ENCODE measurements around the gene IL23A.

DNA sequence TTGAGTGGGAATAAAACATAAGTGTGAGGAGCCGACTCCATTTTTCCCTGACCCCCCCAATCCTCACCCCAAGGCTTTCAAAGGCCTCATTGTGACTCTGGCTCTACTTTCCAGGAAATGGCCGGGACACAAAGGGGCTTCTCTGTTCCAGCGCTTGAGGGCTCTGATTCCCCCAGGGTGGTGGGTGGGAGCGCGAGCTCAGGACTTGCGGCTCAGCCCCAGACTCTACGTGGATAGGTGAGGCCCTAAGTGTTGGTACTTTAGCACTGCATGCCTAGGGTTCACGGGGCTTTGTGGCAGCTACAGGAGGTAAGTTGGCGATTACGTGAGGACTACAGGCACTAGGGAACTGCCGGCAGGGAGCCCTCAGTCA, 23.4 kb upstream of the IL23A start:
- no peak for TF ChIP-seq SUZ12 (IDR thresholded peaks at IDR 0.05; ENCODE audit: unreplicated experiment)
- TF ChIP-seq SRF (IDR thresholded peaks at IDR 0.05; ENCODE audit: low read depth in 2 of 2, low read length in 2 of 2): no peak
- TF ChIP-seq RAD51 (IDR thresholded peaks at IDR 0.05): no peak
- TF ChIP-seq, protein P1, sequence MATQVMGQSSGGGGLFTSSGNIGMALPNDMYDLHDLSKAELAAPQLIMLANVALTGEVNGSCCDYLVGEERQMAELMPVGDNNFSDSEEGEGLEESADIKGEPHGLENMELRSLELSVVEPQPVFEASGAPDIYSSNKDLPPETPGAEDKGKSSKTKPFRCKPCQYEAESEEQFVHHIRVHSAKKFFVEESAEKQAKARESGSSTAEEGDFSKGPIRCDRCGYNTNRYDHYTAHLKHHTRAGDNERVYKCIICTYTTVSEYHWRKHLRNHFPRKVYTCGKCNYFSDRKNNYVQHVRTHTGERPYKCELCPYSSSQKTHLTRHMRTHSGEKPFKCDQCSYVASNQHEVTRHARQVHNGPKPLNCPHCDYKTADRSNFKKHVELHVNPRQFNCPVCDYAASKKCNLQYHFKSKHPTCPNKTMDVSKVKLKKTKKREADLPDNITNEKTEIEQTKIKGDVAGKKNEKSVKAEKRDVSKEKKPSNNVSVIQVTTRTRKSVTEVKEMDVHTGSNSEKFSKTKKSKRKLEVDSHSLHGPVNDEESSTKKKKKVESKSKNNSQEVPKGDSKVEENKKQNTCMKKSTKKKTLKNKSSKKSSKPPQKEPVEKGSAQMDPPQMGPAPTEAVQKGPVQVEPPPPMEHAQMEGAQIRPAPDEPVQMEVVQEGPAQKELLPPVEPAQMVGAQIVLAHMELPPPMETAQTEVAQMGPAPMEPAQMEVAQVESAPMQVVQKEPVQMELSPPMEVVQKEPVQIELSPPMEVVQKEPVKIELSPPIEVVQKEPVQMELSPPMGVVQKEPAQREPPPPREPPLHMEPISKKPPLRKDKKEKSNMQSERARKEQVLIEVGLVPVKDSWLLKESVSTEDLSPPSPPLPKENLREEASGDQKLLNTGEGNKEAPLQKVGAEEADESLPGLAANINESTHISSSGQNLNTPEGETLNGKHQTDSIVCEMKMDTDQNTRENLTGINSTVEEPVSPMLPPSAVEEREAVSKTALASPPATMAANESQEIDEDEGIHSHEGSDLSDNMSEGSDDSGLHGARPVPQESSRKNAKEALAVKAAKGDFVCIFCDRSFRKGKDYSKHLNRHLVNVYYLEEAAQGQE (IDR thresholded peaks at IDR 0.05; ENCODE audit: low read depth, low read length): no peak
- no peak for TF ChIP-seq FOXM1 (IDR thresholded peaks at IDR 0.05; ENCODE audit: low read depth, low read length)
- no peak for TF ChIP-seq CHD2 (IDR thresholded peaks at IDR 0.05; ENCODE audit: borderline replicate concordance, low read depth, low read length)
- TF ChIP-seq POLR2A (IDR thresholded peaks at IDR 0.05; ENCODE audit: low read depth, low read length): no peak
- TF ChIP-seq, protein P2, sequence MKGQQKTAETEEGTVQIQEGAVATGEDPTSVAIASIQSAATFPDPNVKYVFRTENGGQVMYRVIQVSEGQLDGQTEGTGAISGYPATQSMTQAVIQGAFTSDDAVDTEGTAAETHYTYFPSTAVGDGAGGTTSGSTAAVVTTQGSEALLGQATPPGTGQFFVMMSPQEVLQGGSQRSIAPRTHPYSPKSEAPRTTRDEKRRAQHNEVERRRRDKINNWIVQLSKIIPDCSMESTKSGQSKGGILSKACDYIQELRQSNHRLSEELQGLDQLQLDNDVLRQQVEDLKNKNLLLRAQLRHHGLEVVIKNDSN (IDR thresholded peaks at IDR 0.05; ENCODE audit: borderline replicate concordance, extremely low read length, insufficient read depth, low read depth, low read length): no peak
- TF ChIP-seq, protein P3, sequence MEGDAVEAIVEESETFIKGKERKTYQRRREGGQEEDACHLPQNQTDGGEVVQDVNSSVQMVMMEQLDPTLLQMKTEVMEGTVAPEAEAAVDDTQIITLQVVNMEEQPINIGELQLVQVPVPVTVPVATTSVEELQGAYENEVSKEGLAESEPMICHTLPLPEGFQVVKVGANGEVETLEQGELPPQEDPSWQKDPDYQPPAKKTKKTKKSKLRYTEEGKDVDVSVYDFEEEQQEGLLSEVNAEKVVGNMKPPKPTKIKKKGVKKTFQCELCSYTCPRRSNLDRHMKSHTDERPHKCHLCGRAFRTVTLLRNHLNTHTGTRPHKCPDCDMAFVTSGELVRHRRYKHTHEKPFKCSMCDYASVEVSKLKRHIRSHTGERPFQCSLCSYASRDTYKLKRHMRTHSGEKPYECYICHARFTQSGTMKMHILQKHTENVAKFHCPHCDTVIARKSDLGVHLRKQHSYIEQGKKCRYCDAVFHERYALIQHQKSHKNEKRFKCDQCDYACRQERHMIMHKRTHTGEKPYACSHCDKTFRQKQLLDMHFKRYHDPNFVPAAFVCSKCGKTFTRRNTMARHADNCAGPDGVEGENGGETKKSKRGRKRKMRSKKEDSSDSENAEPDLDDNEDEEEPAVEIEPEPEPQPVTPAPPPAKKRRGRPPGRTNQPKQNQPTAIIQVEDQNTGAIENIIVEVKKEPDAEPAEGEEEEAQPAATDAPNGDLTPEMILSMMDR (IDR thresholded peaks at IDR 0.05 in 2 of 3, conservative IDR thresholded peaks at IDR 0.05 in 1 of 3; ENCODE audit: control insufficient read depth in 2 of 3, extremely low read depth in 1 of 3, insufficient read depth in 1 of 3, low read depth in 3 of 3, low read length in 3 of 3): no peak
